GM12892 (cell line): ENCODE data around the gene RPS24.

ENCODE experiments used
- POLR2A ChIP-seq: IDR thresholded peaks from 2 replicates; pipeline ENCODE4 v1.6.1; 2011; ENCODE audit warnings: low read depth, low read length, control low read depth
- POLR2AphosphoS5 ChIP-seq: IDR thresholded peaks from 2 replicates; pipeline ENCODE4 v1.6.1; 2011; ENCODE audit warnings: low read depth, low read length, control low read depth
- TAF1 ChIP-seq: IDR thresholded peaks from 2 replicates; pipeline ENCODE4 v1.6.1; 2011; ENCODE audit warnings: low read depth, mild to moderate bottlenecking, control low read depth, low read length, borderline replicate concordance

DNA sequence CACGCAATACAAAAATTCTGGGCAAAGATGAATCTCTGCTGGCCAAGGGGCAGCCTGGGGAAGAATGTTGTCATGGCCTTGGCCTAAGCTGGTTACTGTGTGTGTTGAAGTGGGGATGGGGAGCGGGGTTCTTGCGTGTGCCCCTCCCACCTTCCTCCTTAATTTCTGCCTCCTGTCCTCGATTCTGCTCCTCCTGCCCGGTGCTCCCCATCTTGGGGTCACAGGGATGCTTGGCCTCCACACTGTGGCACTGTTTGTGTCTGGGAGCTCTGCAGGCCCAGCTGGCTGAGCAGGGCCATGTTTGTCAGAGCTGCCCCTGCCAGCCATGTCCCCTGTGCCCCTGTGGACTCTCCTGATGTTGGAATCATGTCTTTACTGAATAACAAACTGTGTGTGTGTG is 37.1 kb downstream of the RPS24 start:
- no peak for TF ChIP-seq TAF1
- TF ChIP-seq POLR2AphosphoS5: no peak
- no peak for TF ChIP-seq POLR2A
